ENCODE results near the gene HSPA1L. TPM values are rescaled to one million over a fixed set of nuclear protein-coding genes. Genes with fewer than 3 reads are reported as not detected.
A peak's percentile ranks its signal among the peaks of the same experiment; 100 is the strongest.
"Not testable (repeated sequence)": the region's sequence is repeated elsewhere in the genome, so short reads cannot be mapped to it uniquely, and the experiment has no call there.

Gene HSPA1L
- total RNA-seq, 4 donors from 2014 or later: 1.3 to 2.3 (median 1.8) TPM

GRCh38 chr6:31814677-31815024, 432 bp downstream of the HSPA1L start:
- peak in 1 of 2 donors; percentile 50 for TF ChIP-seq POLR2A (IDR thresholded peaks at IDR 0.05)
- TF ChIP-seq CTCF (IDR thresholded peaks at IDR 0.05): no peak
- DNase-seq (ENCODE audit: low spot score in 2 of 2): peak; percentile 98 to 99
- intact Hi-C loops (cut with DNase I; ENCODE audit: low total_unique reads): no loop called here
- peak overlapping the region; percentile 34 for H3K4me3 ChIP-seq (ENCODE audit: low read depth, poor library complexity, severe bottlenecking)
- WGBS, 2 donors: 1% methylated on average over 13 of the region's 13 CpGs

GRCh38 chr6:31813465-31813849, 1.6 kb downstream of the HSPA1L start:
- no peak for DNase-seq (ENCODE audit: low spot score in 2 of 2)
- no peak overlapping the region for H3K4me3 ChIP-seq (ENCODE audit: low read depth, poor library complexity, severe bottlenecking)
- TF ChIP-seq POLR2A (IDR thresholded peaks at IDR 0.05): no peak
- no peak for TF ChIP-seq CTCF (IDR thresholded peaks at IDR 0.05)
- 86 to 90% methylated on average over 7 of the region's 7 CpGs for WGBS, 2 donors
- intact Hi-C loops (cut with DNase I; ENCODE audit: low total_unique reads): no loop called here

DNA sequence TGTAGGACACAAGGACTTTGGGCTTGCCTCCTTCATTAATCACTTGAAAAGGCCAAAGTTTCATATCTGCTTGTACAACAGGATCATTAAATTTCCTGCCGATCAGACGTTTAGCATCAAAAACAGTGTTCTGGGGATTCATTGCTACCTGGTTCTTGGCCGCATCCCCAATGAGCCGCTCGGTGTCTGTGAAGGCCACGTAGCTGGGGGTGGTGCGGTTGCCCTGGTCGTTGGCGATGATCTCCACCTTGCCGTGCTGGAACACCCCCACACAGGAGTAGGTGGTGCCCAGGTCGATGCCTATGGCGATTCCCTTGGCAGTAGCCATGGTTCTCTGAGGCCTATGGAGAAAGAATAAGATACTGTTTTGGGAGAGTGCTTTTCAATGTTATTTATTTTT, 3.4 kb downstream of the HSPA1L start:
- no peak for DNase-seq (ENCODE audit: low spot score in 2 of 2)
- no peak for TF ChIP-seq CTCF (IDR thresholded peaks at IDR 0.05)
- no peak for TF ChIP-seq POLR2A (IDR thresholded peaks at IDR 0.05)
- WGBS, 2 donors: 90 to 91% methylated on average over 12 of the region's 12 CpGs
- intact Hi-C loops (cut with DNase I; ENCODE audit: low total_unique reads): no loop called here
- no peak overlapping the region for H3K4me3 ChIP-seq (ENCODE audit: low read depth, poor library complexity, severe bottlenecking)

- DNase-seq (ENCODE audit: low spot score in 2 of 2); intact Hi-C loops (cut with DNase I; ENCODE audit: low total_unique reads); H3K4me3 ChIP-seq (ENCODE audit: low read depth, poor library complexity, severe bottlenecking): not testable (repeated sequence)
- 90 to 93% methylated on average over 10 of the region's 10 CpGs for WGBS, 2 donors
Observed at GRCh38 chr6:31808599-31808998, 6.5 kb downstream of the HSPA1L start.

- peak in 1 of 3 donors; percentile 39 for TF ChIP-seq CTCF (IDR thresholded peaks at IDR 0.05)
- peak in 1 of 2 donors; percentile 30 for TF ChIP-seq POLR2A (IDR thresholded peaks at IDR 0.05)
- H3K4me3 ChIP-seq (ENCODE audit: low read depth, poor library complexity, severe bottlenecking): peak within 1 kb of the TSS; percentile 60
- intact Hi-C loops (cut with DNase I; ENCODE audit: low total_unique reads): no loop called here
- DNase-seq (ENCODE audit: low spot score in 2 of 2): peak; percentile 97 to 99
- 0% methylated on average over 35 to 51 of the region's 51 CpGs for WGBS, 2 donors
Observed at GRCh38 chr6:31806470-31807272, 8.4 kb downstream of the HSPA1L start, which contains the start of gene LSM2. Gene LSM2 (minus strand): TSS chr6:31806966. CDS start chr6:31806757, 209 bp downstream.

DNA sequence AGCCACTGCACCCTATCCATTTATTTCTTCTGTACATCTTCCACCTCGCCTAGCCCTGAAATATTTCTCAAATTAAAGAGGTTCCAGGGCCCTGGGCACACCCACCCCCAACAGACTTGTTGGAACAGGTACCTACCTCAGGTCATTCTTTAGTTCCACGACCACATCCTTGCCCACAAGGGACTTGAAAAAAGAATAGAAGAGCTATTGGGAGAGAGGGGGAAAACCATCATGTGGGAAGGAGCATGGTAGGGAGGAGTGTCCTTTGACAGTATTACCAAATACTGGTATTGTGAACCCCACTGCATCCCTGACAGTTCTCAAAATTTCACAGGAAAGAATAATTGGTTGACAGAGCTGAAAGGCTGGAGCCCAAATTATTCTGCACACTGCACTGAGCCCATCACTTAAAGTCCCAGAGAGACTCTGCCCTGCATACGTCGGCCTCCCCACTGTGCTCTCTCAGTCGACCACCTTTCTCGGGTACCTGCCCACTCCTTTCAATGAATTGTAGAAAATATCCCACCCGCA, 9.1 kb downstream of the HSPA1L start:
- 9 to 11% methylated on average over 7 of the region's 7 CpGs for WGBS, 2 donors
- intact Hi-C loops (cut with DNase I; ENCODE audit: low total_unique reads): no loop called here
- DNase-seq (ENCODE audit: low spot score in 2 of 2): no peak
- peak overlapping the region; percentile 60 for H3K4me3 ChIP-seq (ENCODE audit: low read depth, poor library complexity, severe bottlenecking)
- TF ChIP-seq POLR2A (IDR thresholded peaks at IDR 0.05): no peak
- TF ChIP-seq CTCF (IDR thresholded peaks at IDR 0.05): no peak

- 91 to 92% methylated on average over 8 of the region's 8 CpGs for WGBS, 2 donors
- H3K4me3 ChIP-seq (ENCODE audit: low read depth, poor library complexity, severe bottlenecking); DNase-seq (ENCODE audit: low spot score in 2 of 2); intact Hi-C loops (cut with DNase I; ENCODE audit: low total_unique reads): not testable (repeated sequence)
Observed at GRCh38 chr6:31801031-31801927, 13.8 kb downstream of the HSPA1L start.

Data from lower leg skin (tissue), 4 donors.